COLO668 (cell line): Measurements from ENCODE around the gene DNAJB13.
"Not testable (repeated sequence)": the region's sequence is repeated elsewhere in the genome, so short reads cannot be mapped to it uniquely, and the experiment has no call there.

Source experiments
- DNase-seq: peaks from one replicate; lab custom pipeline; 2025; ENCODE audit not compliant: unreplicated experiment; lab: John Stamatoyannopoulos, UW

Gene DNAJB13

GRCh38 chr11:73950869-73951710 is at the start of gene DNAJB13:
Gene DNAJB13, plus strand, starts transcription at chr11:73951026. Its CDS starts 44 bp downstream, at chr11:73951070.
- DNase-seq, result peak; percentile 59

- DNase-seq, result no peak
Observed at GRCh38 chr11:73902303-73902702, 48.5 kb upstream of the DNAJB13 start.

GRCh38 chr11:73907191-73907590 is 43.6 kb upstream of the DNAJB13 start:
- DNase-seq, result no peak

- no peak for DNase-seq
Observed at GRCh38 chr11:73912026-73912425, 38.8 kb upstream of the DNAJB13 start.

GRCh38 chr11:73913472-73913871 is 37.4 kb upstream of the DNAJB13 start:
- no peak for DNase-seq

- no peak for DNase-seq
Observed at GRCh38 chr11:73914284-73914683, 36.5 kb upstream of the DNAJB13 start.

- DNase-seq, result no peak
Observed at GRCh38 chr11:73916435-73916834, 34.4 kb upstream of the DNAJB13 start.

GRCh38 chr11:73921180-73921579 is 29.6 kb upstream of the DNAJB13 start:
- DNase-seq, result no peak

GRCh38 chr11:73929388-73929787 is 21.4 kb upstream of the DNAJB13 start:
- no peak for DNase-seq

GRCh38 chr11:73931039-73931645 is 19.7 kb upstream of the DNAJB13 start:
- no peak for DNase-seq

GRCh38 chr11:73931951-73932350 is 18.9 kb upstream of the DNAJB13 start:
- no peak for DNase-seq

- no peak for DNase-seq
Observed at GRCh38 chr11:73932781-73933180, 18.0 kb upstream of the DNAJB13 start.

- not testable (repeated sequence) for DNase-seq
Observed at GRCh38 chr11:73936047-73936446, 14.8 kb upstream of the DNAJB13 start.

- no peak for DNase-seq
Observed at GRCh38 chr11:73939096-73939495, 11.7 kb upstream of the DNAJB13 start.

- DNase-seq, result no peak
Observed at GRCh38 chr11:73940801-73941570, 9.8 kb upstream of the DNAJB13 start.

- no peak for DNase-seq
Observed at GRCh38 chr11:73942010-73942409, 8.8 kb upstream of the DNAJB13 start.

- no peak for DNase-seq
Observed at GRCh38 chr11:73944085-73944484, 6.7 kb upstream of the DNAJB13 start.

GRCh38 chr11:73944901-73945300 is 5.9 kb upstream of the DNAJB13 start:
- DNase-seq, result no peak

GRCh38 chr11:73945396-73945795 is 5.4 kb upstream of the DNAJB13 start:
- no peak for DNase-seq

GRCh38 chr11:73946798-73947458 is 3.9 kb upstream of the DNAJB13 start:
- DNase-seq, result no peak

- DNase-seq, result no peak
Observed at GRCh38 chr11:73949246-73949645, 1.6 kb upstream of the DNAJB13 start.
